T-cell (primary cell): ENCODE measurements around the gene SIGLEC1. TPM values are rescaled to one million over a fixed set of nuclear protein-coding genes. Genes with fewer than 3 reads are reported as not detected.

Experiments used
- ATAC-seq, 4 experiments: fragments of 200-7000 bp in 3 of 4; fragments of 150-1000 bp in 1 of 4; cut with Tn5 transposase; replicated peaks in 1 of 4; 1 replicate in 3 of 4; 2 replicates in 1 of 4; pipeline ENCODE4 v1.10.0; 2021; ENCODE audit warnings: moderate library complexity in 3 of 4, mild to moderate bottlenecking in 2 of 4, moderate number of reproducible peaks in 1 of 4
- CTCF ChIA-PET, 2 donors: fragments of 300-600 bp; sonication (Branson Sonifier 250); formaldehyde crosslinking; loops; one replicate each; lab custom pipeline; 2022; ENCODE audit warnings: antibody characterized with exemption in 2 of 2; lab: Charles Lee
- POLR2A ChIA-PET, 2 donors: fragments of 300-600 bp; sonication (Branson Sonifier 250); formaldehyde crosslinking; loops; one replicate each; lab custom pipeline; 2022; ENCODE audit warnings: antibody characterized with exemption in 2 of 2; lab: Charles Lee
- DNase-seq, 35 experiments: peaks; one replicate each; pipeline versions ENCODE4 v3.0.0 to v3.0.0-alpha.2; 2013 to 2023
- H3K27ac ChIP-seq: one replicate; pipeline ENCODE4 v1.5.1; 2013; ENCODE audit warnings: low read length
- H3K27me3 ChIP-seq, 2 experiments: replicated peaks in 1 of 2; 1 replicate in 1 of 2; 2 replicates in 1 of 2; pipeline versions ENCODE4 v1.6.1 to v1.7.0; 2013; ENCODE audit warnings: low read length in 1 of 2, mixed read lengths in 1 of 2; ENCODE audit not compliant: control insufficient read depth in 2 of 2, insufficient read depth in 2 of 2; ENCODE audit errors: extremely low read depth in 1 of 2
- H3K36me3 ChIP-seq, 2 donors: 1 replicate in 1 of 2; 2 replicates in 1 of 2; pipeline versions ENCODE4 v1.6.1 to v1.7.0; 2013; ENCODE audit warnings: low read length in 1 of 2; ENCODE audit not compliant: control insufficient read depth in 2 of 2, insufficient read depth in 1 of 2; ENCODE audit errors: extremely low read depth in 1 of 2
- H3K4me1 ChIP-seq, 2 experiments: 1 replicate in 1 of 2; 2 replicates in 1 of 2; pipeline versions ENCODE4 v1.6.1 to v1.7.0; 2013; ENCODE audit warnings: low read length in 2 of 2, mixed read lengths in 1 of 2; ENCODE audit not compliant: insufficient read depth in 2 of 2, control insufficient read depth in 1 of 2; ENCODE audit errors: extremely low read depth in 1 of 2
- H3K4me3 ChIP-seq, 2 donors: 1 replicate in 1 of 2; 2 replicates in 1 of 2; pipeline versions ENCODE4 v1.5.1 to v1.7.0; 2013; ENCODE audit warnings: mild to moderate bottlenecking in 2 of 2, low read length in 1 of 2, moderate library complexity in 1 of 2; ENCODE audit not compliant: control insufficient read depth in 1 of 2; ENCODE audit errors: extremely low read depth in 1 of 2
- H3K9me3 ChIP-seq: 2 replicates; pipeline ENCODE4 v1.7.0; 2013
- H3K27ac Mint-ChIP-seq, 2 donors: one replicate each; pipeline ENCODE4 v1.8.0; 2020 to 2021; ENCODE audit warnings: mild to moderate bottlenecking in 2 of 2, mixed read lengths in 2 of 2
- H3K27me3 Mint-ChIP-seq, 2 donors: one replicate each; pipeline ENCODE4 v1.8.0; 2021 to 2022; ENCODE audit warnings: mixed read lengths in 2 of 2
- H3K36me3 Mint-ChIP-seq: one replicate; pipeline ENCODE4 v1.8.0; 2021; ENCODE audit warnings: mixed read lengths
- H3K4me1 Mint-ChIP-seq, 3 donors: one replicate each; pipeline ENCODE4 v1.8.0; 2020 to 2022; ENCODE audit warnings: mixed read lengths in 3 of 3, mild to moderate bottlenecking in 1 of 3
- H3K4me3 Mint-ChIP-seq, 3 donors: one replicate each; pipeline ENCODE4 v1.8.0; 2020 to 2022; ENCODE audit warnings: mild to moderate bottlenecking in 3 of 3, mixed read lengths in 3 of 3, moderate library complexity in 3 of 3
- H3K9me3 Mint-ChIP-seq, 3 donors: one replicate each; pipeline ENCODE4 v1.8.0; 2020 to 2022; ENCODE audit warnings: mixed read lengths in 3 of 3
- WGBS: methylation state at CpG from one replicate; pipeline ENCODE4 v1.1.5; 2013; ENCODE audit warnings: missing lambda C conversion rate; ENCODE audit not compliant: insufficient coverage; 5-methylcytosine and 5-hydroxymethylcytosine counted together
- total RNA-seq, 35 experiments: library from RNA in 6 of 35; stranded (reverse) in 6 of 35; fragments of 120-200 nt in 1 of 35; gene quantifications; one replicate each; pipeline versions ENCODE4 v1.2.1 to v1.2.4 and lab custom pipeline; 2013 to 2026

The SIGLEC1 gene
- total RNA-seq, 5 donors from 2014 or later (not counting 1 experiment from before 2014, with no cell fraction given): 0.06 to 0.16 (median 0.12) TPM; not detected in 2

DNA sequence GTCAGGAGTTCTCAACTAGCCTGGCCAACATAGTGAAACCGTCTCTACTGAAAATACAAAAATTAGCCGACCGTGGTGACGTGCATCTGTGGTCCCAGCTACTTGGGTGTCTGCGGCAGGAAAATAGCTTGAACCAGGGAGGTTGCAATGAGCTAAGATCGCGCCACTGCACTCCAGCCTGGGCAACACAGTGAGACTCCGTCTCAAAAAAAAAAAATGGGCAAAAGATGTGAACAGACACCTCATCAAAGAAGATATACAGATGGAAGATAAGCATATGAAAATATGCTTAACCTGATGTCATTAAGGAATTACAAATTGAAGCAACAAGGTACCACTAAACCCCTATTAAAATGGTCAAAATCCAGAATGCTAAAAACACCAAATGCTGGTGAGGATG, 10.9 kb upstream of the SIGLEC1 start:
- ChIA-PET CTCF (no interaction called here), POLR2A (no interaction called here)
- Histone ChIP-seq H3K27me3 (peaks cover 2 to 31% of the 10 kb centered on the region in 2 experiments), H3K4me3 (no peak overlapping the region), H3K27ac (no peak overlapping the region), H3K9me3 (no peaks in the 10 kb centered on the region), H3K4me1 (no peaks in the 10 kb centered on the region), H3K36me3 (no peaks in the 10 kb centered on the region)
- Mint-ChIP-seq H3K27me3 (peaks cover 38 to 47% of the 10 kb centered on the region in 2 donors), H3K36me3 (no peaks in the 10 kb centered on the region), H3K4me1 (peaks cover 0 to 7% (median 2%) of the 10 kb centered on the region in 3 donors), H3K4me3 (no peak overlapping the region), H3K9me3 (no peaks in the 10 kb centered on the region), H3K27ac (no peak overlapping the region)
- ATAC-seq (no peak), DNase-seq (no peak)
- 92% methylated on average over 5 of the region's 8 CpGs for WGBS

DNA sequence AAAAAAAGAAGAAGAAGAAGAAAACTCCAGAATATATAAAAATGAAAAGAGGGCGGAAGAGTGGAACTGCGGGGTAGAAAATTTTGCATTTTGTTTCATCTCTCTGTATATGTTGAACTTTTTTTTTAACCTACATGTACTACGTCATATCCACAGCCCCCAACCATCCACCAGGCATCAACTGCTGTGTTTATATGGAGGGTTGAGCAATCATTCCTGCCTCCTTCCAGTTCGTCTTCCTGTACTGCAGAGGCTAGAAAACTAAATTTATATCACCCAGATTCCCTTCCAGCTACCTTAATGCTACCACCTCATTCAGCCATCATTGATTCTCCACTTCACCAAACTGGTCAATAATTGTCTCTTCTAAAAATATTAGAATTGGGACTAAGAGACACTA, 9.5 kb upstream of the SIGLEC1 start:
- DNase-seq (no peak), ATAC-seq (no peak)
- H3K36me3 Mint-ChIP-seq: no peaks in the 10 kb centered on the region
- ChIA-PET POLR2A (no interaction called here), CTCF (interaction anchor here in 1 of 2 donors (0.6 kb wide), 1 partner anchor 193 kb away, joined by 6 read pairs; no protein-coding TSS in a partner anchor)
- peaks cover 27 to 40% of the 10 kb centered on the region in 2 donors for H3K27me3 Mint-ChIP-seq
- no CpG with 5 or more reads among the region's 4 CpGs for WGBS
- H3K4me1 ChIP-seq: no peaks in the 10 kb centered on the region
- H3K4me1 Mint-ChIP-seq: peaks cover 0 to 7% (median 2%) of the 10 kb centered on the region in 3 donors
- H3K36me3 ChIP-seq: no peaks in the 10 kb centered on the region
- no peaks in the 10 kb centered on the region for H3K9me3 Mint-ChIP-seq
- H3K27ac ChIP-seq: no peak overlapping the region
- no peaks in the 10 kb centered on the region for H3K9me3 ChIP-seq
- no peak overlapping the region for H3K4me3 ChIP-seq
- peaks cover 1 to 28% of the 10 kb centered on the region in 2 experiments for H3K27me3 ChIP-seq
- H3K27ac Mint-ChIP-seq: no peak overlapping the region
- no peak overlapping the region for H3K4me3 Mint-ChIP-seq

DNA sequence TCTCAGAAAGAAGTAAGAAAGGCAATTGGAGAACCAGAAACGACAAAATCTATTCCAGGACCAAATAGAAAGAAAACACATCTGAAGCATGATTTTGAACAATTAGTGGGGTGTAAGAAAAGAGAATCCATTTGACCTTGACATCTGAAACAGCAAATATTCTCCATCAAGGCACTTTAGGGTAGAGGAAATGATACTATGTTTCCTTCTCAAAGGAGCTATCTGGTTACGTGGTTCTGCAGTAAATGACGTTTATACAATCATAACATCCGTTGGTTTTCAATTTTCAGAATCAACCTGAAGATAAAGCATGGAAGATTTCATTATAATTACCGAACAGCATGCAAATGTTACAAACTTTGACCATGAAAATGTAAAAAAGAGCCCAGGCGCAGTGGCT, 8.2 kb upstream of the SIGLEC1 start:
- Mint-ChIP-seq H3K4me3 (no peak overlapping the region), H3K4me1 (peaks cover 0 to 7% (median 2%) of the 10 kb centered on the region in 3 donors), H3K36me3 (no peaks in the 10 kb centered on the region), H3K27me3 (peaks cover 22 to 39% of the 10 kb centered on the region in 2 donors), H3K27ac (no peak overlapping the region), H3K9me3 (no peaks in the 10 kb centered on the region)
- Histone ChIP-seq H3K36me3 (no peaks in the 10 kb centered on the region), H3K9me3 (no peaks in the 10 kb centered on the region), H3K4me3 (no peak overlapping the region), H3K27me3 (peaks cover 0 to 28% of the 10 kb centered on the region in 2 experiments), H3K4me1 (no peaks in the 10 kb centered on the region), H3K27ac (no peak overlapping the region)
- ATAC-seq (no peak), DNase-seq (no peak)
- WGBS: 83% methylated on average over 1 of the region's 6 CpGs
- POLR2A ChIA-PET: interaction anchor here in 1 of 2 donors (0.5 kb wide), 1 partner anchor 23 kb away, joined by 4 read pairs; no protein-coding TSS in a partner anchor
- CTCF ChIA-PET: interaction anchor here in 1 of 2 donors (0.5 kb wide), 2 partner anchors 47 to 1901 kb away, joined by 3 to 5 read pairs; partner anchors contain the start of gene ADISSP

DNA sequence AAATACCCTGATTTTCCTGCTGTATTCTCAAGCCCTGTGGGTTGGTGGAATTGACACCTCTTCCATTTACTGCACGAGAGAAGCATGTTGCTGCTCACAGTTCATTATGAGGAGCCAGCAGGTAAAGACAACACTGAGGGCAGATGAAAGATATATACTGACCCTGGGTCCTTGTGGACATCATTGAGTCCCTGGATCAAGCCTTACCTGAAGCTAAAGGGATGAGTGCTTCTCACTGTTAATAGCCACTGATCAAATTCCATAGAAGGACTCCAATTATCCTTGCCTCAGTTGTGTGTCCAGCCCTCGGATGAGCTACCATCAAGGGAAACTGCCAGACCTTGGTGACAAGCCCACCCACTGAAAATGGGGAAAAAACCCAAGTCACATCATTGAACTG, 7.7 kb upstream of the SIGLEC1 start:
- Mint-ChIP-seq H3K9me3 (no peaks in the 10 kb centered on the region), H3K27me3 (peaks cover 22 to 39% of the 10 kb centered on the region in 2 donors), H3K36me3 (no peaks in the 10 kb centered on the region), H3K27ac (no peak overlapping the region), H3K4me1 (peaks cover 0 to 7% (median 2%) of the 10 kb centered on the region in 3 donors), H3K4me3 (no peak overlapping the region)
- WGBS: no CpG with 5 or more reads among the region's 2 CpGs
- ChIA-PET POLR2A (interaction anchor here in 1 of 2 donors (0.5 kb wide), 1 partner anchor 23 kb away, joined by 4 read pairs; no protein-coding TSS in a partner anchor), CTCF (interaction anchor here (0.5 to 0.7 kb wide), 4 partner anchors 9 to 1901 kb away, joined by 3 to 5 read pairs (median 3); partner anchors contain the start of gene ADISSP (in 1 of the 2))
- no peaks in the 10 kb centered on the region for H3K9me3 ChIP-seq
- no peaks in the 10 kb centered on the region for H3K36me3 ChIP-seq
- peaks cover 0 to 28% of the 10 kb centered on the region in 2 experiments for H3K27me3 ChIP-seq
- DNase-seq (no peak), ATAC-seq (no peak)
- no peak overlapping the region for H3K27ac ChIP-seq
- H3K4me1 ChIP-seq: no peaks in the 10 kb centered on the region
- H3K4me3 ChIP-seq: no peak overlapping the region

DNA sequence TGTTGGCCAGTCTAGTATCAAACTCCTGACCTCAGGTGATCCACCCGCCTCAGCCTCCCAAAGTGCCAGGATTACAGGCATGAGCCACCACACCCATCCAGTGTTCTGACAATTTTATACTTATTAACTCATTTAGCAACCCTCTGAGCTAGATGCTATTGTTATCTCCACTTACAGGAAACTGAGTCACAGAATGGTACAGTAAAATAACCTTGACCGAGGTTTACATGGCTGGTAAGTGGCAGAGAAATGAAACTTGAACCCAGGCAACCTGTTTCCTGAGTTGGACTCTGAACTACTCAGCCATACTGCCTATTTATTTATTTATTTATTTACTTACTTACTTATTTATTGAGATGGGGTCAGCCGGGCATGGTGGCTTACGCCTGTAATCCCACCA, 6.6 kb upstream of the SIGLEC1 start:
- H3K27ac Mint-ChIP-seq: no peak overlapping the region
- no peaks in the 10 kb centered on the region for H3K9me3 Mint-ChIP-seq
- peaks cover 0 to 7% (median 2%) of the 10 kb centered on the region in 3 donors for H3K4me1 Mint-ChIP-seq
- ChIA-PET POLR2A (no interaction called here), CTCF (no interaction called here)
- H3K27me3 Mint-ChIP-seq: peaks cover 18 to 34% of the 10 kb centered on the region in 2 donors
- no peaks in the 10 kb centered on the region for H3K36me3 Mint-ChIP-seq
- ATAC-seq (no peak), DNase-seq (no peak)
- WGBS: 86% methylated on average over 2 of the region's 4 CpGs
- H3K27ac ChIP-seq: no peak overlapping the region
- H3K4me3 ChIP-seq: no peak overlapping the region
- H3K4me3 Mint-ChIP-seq: no peak overlapping the region
- peaks cover 0 to 25% of the 10 kb centered on the region in 2 experiments for H3K27me3 ChIP-seq
- no peaks in the 10 kb centered on the region for H3K4me1 ChIP-seq
- H3K9me3 ChIP-seq: no peaks in the 10 kb centered on the region
- no peaks in the 10 kb centered on the region for H3K36me3 ChIP-seq

DNA sequence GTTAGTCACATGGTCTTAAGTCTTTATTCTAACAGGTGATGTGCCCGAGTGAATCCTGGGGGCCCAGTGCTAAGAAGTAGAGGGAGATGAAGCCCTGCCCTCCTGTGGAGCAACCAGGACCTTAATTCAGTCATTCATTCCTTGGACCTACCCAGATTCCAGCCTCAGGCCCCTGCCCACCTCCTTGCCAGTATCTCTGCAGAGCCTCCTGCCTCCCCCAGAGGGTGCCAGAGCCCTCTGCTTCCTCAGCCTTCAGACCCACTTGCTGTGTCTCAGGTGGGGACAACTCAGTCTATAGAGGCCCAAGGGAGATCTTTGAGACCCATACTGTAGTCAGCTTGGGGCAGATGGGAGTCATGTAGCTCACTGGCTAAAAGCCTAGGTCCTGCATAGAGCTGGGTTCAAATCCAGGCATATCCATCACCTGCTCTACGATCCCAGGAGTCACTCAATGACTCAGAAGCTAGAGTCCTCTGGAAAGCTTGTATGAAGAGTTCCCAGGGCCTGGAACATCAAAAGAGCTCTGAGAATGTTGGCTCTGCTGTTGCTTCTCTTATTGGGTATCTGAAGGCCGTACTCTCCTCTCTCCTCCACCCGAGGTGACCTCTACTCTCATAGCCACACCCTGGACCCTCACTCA, 3.9 kb upstream of the SIGLEC1 start:
- ATAC-seq: peak in 2 of 4 experiments; percentile 49 to 67
- Mint-ChIP-seq H3K9me3 (no peaks in the 10 kb centered on the region), H3K36me3 (no peaks in the 10 kb centered on the region), H3K27me3 (peaks cover 15 to 32% of the 10 kb centered on the region in 2 donors), H3K4me3 (no peak overlapping the region), H3K4me1 (peaks cover 0 to 7% (median 2%) of the 10 kb centered on the region in 3 donors), H3K27ac (no peak overlapping the region)
- Histone ChIP-seq H3K4me3 (no peak overlapping the region), H3K9me3 (no peaks in the 10 kb centered on the region), H3K36me3 (no peaks in the 10 kb centered on the region), H3K4me1 (no peaks in the 10 kb centered on the region), H3K27me3 (peaks cover 0 to 33% of the 10 kb centered on the region in 2 experiments), H3K27ac (no peak overlapping the region)
- WGBS: 82% methylated on average over 2 of the region's 4 CpGs
- DNase-seq: peak in 8 of 35 experiments; percentile 5 to 34 (median 12)
- POLR2A ChIA-PET: no interaction called here
- CTCF ChIA-PET: interaction anchor here (0.7 to 1.1 kb wide), 2 partner anchors 138 to 369 kb away, joined by 3 read pairs; no protein-coding TSS in a partner anchor
